Measurements from ENCODE around the gene REV1.
"Not testable (repeated sequence)": the region's sequence is repeated elsewhere in the genome, so short reads cannot be mapped to it uniquely, and the experiment has no call there.

Gene REV1

DNA sequence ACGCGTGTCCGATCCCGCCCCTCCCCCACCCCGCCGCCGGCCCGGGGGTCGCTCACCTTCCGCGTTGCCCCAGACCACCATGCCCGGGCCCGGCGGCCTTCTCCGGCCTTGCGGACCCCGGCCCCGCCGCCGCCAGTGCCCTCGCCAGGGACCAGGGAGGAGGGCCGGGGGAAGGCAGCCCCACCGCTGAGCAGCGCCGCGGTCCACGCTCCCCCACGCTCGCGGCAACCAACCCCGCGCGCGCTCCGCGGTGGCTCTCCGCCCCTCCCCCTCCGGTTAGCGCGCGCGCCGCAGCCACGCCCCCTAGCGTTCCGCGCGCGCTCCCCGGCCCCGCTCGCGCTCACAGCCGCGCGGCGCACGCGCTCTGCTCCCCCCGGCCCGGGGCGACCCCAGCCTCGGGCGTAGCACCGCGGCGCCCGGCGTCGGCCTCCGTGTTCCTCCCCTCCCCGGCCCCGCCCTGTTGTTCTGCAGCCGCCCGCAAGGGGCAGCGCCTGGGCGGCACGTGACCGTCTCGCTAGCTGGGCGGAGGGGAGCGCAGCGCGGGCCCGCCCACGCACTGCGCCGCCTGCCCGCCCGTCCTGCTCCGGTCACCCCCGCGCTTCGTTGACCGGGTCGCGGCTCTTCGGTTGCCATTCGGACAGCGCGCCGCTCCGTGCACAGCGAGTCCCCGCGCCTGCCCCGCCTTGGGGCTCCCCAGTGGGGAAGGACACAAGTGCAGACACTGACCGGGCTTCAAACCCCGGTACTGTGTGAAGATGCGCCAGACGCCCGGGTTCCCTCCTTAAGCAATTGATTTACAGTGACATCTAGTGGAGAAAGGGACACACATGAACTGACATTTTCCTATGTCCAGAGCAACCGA is at the start of gene REV1:
TSS of gene REV1 (minus strand) at position 257 of the 862 bp plus-strand sequence. CDS start 25,042 bp downstream, outside the sequence.
- peak; percentile 87 to 89 for DNase-seq (ENCODE audit: low read depth in 2 of 2)

DNA sequence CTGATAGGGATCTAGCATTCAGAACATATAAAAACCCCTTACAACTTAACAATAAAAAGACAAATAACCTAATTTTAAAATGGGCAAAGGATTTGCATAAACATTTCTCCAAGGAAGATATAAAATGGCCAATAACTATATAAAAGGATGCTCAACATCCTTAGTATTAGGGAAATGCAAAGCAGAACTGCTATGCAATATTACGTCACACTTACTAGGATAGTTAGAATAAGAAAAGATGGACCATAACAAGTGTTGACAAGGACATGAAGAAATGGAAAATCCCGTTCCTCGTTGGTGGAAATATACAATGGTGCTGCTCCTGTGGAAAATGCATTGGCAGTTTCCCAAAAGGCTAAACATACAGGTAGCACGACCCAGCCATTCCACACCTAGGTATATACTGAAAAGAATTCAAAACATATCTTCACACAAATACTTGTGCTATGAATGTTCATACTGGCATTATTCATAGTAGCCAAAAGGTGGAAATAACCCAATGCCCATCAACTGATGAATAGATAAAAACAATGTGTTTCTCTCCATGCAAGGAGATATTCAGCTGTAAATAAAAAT is 48.2 kb upstream of the REV1 start:
- no peak for DNase-seq (ENCODE audit: low read depth in 2 of 2)

DNA sequence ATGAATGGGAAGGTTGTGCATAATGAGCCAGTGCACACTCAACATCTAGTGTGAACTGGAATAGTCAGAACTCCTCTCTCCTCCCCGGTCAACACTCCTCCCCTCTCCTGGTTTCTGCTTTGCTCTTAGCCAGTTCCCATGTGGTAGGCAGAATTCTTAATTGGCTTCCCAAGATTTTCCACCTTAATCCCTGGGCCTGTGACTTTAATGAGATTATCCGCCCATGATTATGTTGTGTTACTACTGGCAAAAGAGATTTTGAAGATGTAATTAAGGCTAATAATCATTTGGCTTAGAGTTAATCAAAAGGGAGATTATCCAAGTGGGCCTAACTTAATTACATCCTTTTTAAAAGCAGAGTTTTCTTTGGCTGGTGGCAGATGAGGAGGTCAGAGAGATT is 34.2 kb upstream of the REV1 start:
- no peak for DNase-seq (ENCODE audit: low read depth in 2 of 2)

DNA sequence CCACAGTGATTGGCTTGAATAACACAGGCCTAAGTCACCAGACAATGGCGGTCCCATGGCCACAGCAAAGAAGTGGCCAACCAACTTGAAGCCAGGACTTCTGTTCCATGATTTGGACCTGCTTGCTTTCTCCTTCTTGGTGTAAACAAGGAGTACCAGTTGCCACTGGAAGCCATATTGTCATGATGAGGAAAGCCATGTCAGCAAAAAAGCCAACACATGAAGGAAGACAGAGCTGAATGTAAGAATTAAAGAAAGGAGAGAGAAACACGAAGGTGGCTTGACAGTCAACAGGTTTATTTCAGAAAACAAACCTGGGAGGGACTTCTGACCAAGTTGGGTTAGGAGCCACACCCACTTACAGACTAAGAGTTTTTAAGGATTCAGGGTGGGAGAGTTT is 32.3 kb upstream of the REV1 start:
- DNase-seq (ENCODE audit: low read depth in 2 of 2), result no peak

DNA sequence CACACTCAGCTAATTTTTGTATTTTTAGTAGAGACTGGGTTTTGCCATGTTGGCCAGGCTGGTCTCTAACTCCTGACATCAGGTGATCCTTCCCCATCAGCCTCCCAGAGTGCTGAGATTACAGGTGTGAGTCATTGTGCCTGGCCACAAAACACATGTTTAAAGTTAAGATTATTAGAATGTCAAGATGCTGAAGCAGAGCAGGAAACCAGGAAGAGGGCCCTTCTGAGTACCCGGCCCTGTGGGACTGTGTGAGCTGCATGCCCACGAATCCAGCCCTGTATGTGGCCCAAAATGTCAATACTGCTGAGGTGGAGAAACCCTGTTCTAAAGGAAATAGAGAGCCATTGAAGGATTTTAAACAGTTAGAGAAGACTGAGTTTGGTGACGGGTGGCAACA is 31.0 kb upstream of the REV1 start:
- DNase-seq (ENCODE audit: low read depth in 2 of 2), result no peak

DNA sequence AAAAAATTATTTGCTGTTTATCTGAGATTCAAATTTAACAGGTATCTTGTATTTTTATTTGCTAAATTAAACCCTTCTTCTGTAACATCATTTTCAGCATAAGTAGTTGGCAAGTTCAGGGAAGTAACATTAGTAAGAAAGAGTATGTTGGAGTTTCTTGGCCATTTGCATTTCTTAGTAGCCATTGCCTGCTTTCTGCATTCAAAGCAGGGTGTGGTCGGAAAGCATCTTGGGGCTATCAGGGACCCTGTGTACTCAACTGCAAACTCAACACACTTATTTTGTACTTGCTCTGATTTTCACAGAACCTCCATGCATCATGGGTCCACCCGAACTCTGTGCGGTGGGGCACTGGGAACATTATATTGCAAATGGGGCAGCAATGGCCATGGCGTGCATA is 30.4 kb upstream of the REV1 start:
- no peak for DNase-seq (ENCODE audit: low read depth in 2 of 2)

DNA sequence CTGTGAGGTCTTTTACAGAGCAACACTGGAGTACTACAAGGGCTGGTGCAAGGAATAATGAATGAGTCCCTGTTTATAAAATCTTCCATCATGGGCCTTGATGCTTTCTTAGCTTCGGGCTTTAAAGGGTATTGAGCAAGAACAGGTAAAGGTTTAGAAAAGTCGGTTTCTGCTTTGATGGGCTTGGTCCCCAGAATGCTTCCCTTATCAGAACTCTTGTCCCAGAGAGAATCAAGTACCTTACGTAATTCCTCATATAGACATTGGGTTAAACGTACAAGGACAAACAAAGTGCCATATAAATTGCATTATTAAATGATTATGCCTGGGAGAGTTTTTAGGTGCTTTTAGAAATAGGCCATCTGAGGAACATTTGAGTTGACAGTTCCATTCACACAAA is 24.5 kb upstream of the REV1 start:
- no peak for DNase-seq (ENCODE audit: low read depth in 2 of 2)

DNA sequence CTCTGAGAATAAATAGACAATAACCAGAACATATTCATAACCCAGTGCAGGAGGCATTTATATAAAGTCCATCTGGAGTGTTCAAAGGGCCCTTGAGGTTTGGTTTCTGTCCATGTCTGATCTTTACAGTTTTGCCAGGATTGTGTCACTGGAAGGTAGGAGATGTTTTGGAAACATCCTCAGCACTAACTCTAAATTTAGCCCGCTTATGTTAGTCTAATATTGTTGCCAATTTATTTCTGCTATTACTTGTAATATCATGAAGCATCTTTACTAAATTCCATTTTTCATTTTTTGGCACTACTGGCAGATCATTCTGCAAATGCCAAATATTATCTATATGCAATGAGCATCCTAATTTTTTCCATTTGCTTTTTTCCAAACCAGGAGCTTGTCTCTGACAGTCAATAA is 22.4 kb upstream of the REV1 start:
- no peak for DNase-seq (ENCODE audit: low read depth in 2 of 2)

DNA sequence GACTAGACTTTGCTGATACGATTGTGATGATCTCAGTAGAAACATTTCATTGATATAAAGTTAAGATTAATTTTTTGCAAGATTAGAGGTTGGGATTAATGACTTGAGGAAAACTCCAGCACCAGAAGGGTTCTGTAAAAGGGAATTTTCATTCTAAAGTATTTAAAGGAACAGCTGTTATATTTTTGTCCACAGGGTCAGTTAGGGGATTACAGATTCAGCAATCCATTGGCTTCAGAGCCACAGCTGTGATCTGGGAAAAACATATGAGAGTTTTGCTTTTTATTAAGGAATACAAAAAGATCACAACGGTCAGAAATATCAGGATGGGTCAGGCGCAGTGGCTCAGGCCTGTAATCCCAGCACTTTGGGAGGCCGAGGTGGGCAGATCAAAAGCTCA is 19.6 kb upstream of the REV1 start:
- DNase-seq (ENCODE audit: low read depth in 2 of 2), result no peak

DNA sequence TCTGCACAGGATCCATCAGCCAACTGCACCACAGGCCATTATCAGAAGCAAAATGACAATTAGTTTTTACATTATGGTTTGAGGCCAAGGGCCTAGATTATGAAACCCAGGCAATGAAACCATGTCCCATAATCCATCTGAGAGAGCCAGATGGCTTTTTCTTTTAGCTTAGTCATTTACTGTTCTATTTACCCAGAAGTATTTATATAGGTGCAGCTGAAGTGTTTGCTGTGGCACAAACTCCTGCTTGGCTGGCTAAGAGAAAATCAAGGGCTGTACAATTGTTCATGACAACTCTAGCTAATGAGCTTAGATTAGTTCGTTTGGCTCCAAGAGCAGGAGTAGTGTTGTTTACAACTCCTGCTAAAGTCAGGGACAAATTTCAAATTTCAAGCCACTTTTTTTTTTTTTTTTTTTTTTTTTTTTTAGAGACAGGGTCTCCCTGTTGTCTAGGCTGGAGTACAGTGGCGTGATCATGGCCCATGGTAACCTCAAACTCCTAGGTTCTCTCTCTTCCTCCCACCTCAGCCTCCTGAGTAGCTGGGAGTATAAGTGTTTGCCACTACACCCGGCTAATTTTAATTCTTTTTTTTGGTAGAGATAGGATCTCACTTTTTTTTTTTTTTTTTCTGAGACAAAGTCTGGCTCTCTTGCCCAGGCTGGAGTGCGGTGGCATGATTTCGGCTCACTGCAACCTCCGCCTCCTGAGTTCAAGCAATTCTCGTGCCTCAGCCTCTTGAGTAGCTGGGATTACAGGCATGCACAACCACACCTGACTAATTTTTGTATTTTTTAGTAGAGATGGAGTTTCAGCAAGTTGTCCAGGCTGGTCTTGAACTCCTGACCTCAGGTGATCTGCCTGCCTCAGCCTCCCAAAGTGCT is 18.4 kb upstream of the REV1 start:
- no peak for DNase-seq (ENCODE audit: low read depth in 2 of 2)

DNA sequence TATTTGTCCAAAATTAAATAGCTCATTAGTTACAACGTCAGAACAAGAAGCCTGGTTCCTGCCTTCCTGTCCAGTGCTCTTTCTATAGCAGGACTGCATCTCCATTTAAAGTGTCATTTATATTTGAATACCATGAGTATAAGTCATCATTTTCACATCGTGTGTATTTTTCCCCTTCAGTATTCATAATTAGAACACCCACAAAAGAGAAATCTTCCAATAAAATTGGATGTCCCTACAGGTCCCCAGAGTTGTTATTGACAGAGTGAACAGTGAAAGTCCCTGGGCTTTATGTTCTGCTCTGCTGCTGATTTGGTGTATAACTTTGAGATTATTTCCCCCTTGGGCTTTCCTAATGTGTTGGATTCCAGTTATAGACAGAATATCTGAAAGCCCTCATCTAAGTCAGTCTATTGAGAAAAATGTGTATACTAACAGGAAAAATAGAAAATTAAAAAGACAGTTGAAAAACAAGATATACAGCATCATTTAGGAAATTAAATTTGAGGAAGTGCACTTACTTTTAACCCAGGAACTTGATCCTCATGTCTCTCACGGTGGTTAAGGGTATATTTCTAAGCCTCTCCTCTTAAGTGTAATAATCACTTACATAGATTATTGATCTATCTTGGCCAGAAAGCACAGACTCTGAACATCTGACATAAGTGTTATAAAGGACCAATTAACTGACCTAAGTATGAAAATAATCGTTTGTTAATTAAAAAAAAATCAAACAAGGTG is 15.2 kb upstream of the REV1 start:
- DNase-seq (ENCODE audit: low read depth in 2 of 2), result no peak

DNA sequence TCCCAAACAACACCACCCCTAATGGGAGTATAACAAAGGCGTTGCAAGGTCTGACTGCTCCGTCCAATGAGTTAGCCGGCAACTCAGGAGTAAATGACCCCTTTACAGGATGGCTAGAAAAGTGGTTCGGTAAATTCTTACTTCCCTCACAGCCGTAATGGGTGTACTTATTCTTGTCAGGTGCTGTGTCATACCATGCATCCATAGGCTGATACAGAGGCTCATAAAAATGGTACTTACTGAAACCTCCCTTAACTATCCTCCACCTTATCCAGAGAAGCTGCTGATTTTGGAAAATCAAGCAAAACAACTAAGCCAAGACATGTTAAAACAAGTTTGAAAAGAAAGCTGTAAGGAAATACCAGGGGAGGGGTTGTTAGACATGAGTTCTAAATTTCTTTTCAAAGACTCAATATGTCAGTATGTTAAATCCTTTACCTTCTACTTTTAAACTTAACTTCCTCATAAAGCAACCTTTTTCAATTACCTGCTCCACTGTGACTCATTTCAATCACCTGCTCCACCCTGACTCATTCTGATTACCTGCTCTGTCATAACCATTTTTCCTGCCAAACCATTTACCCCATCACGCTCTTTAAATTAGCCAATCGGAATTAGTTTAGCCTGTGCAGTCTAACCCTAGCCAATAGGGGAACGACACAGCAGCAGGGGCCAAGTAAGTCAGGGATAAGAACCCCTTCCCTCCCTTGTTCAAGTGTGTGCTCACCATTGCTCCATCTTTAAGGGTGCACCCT is 14.0 kb upstream of the REV1 start:
- not testable (repeated sequence) for DNase-seq (ENCODE audit: low read depth in 2 of 2)

DNA sequence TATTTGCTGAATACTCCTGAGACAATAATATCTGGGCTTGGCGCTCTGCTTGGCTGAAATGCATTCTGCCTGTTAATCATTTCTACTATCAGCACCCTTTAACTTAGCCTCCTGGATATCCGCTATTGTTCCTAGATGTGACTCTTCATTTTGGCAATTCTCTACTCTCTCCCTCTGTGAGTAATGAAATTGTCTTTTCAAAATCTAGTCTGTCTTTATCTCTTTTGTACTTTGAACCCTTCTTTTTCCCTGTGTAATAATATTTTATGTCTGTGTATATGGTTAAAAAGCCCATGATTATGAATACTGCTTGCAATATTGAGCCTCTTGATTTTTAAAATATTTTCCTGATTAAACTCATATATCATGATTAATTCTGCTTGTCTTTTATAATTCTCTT is 6.2 kb upstream of the REV1 start:
- DNase-seq (ENCODE audit: low read depth in 2 of 2), result no peak

DNA sequence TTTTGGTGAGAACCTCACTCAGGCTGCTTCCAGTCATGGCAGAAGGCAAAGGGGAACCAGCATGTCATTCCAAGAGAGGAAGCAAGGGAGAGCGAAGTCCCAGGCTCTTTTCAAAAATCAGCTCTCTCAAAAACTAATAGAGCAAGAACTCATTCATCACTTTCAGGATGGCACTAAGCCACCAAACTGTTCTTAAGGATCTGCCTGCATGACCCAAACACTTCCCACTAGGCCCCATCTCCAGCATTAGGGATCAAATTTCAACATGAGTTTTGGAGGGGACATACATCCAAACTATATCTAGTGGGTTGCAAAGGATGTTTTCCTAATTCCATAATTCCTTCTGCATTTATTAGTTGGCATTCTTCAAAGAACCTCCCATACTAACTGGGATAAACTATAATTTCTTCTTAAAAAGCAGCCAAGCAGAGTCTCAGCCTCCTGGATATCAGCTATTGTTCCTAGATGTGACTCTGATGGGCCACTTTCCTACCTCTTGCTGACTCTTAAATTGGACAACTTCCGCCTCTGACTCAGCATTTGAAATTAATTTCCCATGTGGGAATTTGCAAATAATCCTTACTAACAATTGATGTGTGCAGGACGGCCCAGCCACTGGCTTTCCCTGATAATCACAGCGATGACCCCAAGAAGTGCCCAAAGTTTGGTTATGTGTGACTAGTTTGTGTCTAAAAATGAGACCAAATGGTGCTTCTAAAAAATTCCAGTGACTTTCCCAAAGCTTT is 5.5 kb upstream of the REV1 start:
- no peak for DNase-seq (ENCODE audit: low read depth in 2 of 2)

DNA sequence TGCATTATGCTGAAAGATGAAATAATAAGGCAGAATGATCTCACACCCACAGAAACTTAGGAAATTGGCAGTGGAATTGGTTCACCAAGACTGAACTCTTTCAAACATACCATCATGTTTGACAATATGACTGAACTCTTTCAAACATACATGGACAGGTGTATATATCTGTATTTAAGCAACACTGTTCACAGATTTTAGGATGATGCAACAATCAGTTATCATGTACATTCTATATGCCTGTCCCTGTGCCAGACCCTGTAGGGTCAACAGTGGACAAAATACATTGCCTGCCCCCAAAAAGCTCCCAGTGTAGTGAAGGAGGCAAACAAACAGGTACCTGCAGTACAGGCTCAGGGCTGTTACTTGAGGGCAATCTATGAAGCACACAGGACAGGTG is 2.9 kb upstream of the REV1 start:
- no peak for DNase-seq (ENCODE audit: low read depth in 2 of 2)

DNA sequence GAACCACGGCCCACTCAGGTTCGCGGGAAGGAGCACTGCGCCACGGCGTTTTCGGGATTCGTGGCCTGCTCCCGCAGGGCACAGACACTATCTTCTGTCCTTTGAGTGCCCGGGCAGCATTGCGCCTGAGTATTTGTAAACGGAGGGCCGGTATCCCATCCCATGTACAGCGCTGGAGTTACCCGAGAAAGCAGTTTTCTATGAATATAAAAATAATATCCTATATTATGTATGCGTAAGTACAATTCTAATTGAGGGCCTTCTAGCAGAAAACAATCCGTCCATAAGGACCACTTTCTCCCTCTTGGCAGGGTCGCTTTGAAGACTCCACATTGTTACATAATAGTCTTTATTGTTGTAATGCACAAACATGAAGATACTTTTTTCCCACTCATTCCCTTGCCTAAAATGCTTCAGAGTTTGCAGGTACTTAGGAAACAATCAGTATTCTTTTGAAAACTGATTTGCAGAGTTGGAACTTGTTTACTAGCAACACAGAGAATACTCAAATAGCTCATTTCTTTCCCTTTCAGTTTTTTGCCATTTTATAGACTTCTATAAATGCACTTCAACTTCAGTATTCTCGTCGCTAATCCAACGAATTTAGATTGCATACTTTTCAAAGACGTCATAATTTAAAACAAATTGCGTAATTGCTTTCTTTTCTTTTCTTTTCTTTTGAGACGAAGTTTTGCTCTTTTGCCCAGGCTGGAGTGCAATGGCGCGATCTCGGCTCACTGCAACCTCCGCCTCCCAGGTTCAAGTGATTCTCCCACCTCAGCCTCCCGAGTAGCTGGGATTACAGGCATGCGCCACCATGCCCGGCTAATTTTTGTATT is 1.0 kb upstream of the REV1 start:
- DNase-seq (ENCODE audit: low read depth in 2 of 2), result no peak

DNA sequence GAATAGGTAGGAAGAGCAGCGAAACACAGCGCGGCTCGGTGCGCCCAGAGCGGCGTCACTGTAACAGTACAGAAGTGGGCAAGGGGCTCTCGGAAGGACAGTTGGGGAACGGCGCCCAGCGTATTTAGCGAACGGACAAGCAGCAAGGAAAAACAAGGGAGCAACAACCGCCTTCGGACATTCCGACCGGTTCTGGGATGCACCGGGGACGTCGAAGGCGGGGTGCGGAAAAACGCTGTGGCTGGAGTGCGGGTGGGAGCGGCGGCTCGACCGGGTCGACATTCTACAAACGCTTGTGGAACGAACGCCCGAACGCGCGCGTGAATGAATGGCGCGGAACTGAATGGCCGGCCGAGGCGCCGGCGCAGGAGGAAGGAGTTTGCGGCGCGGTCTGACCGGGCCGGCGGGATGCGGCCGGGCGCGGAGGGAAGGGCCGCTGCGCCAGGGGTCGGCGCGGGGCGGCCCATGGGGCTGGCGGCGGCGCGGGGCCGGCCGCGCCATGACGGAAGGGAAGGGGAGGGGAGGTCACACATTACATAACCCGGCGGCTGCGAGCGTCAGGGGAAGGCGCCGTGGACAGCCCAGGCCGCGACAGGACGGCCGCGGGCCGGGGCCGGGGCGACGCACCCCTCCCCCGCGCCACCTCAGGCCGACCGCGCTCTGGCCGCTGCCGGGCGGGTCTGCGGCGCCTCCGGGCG is 605 bp downstream of the REV1 start:
- DNase-seq (ENCODE audit: low read depth in 2 of 2), result no peak

DNA sequence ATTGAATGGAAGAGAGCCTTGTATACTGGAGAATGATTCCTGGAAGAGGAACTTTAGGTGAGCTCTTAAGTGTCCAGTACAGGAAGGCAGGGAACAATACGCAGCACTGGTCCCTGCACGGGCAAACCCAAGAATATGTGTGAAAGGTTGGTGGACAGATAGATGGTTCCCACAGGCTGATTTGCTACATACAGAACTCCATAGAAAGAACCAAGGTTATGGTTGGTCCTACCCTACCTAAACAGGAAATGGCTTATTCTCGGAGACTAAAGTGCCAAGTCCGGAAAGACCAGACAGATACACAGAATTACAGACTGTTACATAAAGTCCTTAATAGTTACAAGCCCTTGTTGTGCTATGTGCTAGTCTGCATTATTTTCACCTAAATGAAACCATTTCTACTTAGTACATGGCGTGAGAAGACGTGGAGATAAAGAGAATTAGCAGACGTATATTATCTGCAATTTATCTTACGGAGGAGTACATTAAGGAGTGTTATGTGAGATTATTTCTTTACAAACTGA is 1.2 kb downstream of the REV1 start:
- no peak for DNase-seq (ENCODE audit: low read depth in 2 of 2)

DNA sequence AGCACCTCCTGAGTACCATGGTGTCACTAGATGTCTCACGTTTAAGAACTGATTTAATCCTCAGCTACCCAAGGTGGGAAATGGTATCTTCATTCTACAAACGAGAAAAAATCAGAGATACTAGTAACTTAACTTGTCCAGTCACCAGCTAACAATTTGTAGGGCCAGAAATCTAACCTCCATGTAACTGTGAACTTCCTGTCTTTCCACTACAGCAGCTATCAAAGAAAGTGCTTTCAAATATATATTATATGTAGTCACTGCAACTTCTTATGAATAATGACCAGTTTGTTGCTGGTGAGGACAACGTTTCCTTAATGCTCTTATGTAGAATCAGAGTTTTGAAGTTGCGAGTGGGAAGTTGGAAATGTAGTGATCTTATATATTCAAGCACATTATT is 1.9 kb downstream of the REV1 start:
- no peak for DNase-seq (ENCODE audit: low read depth in 2 of 2)

Measured in fibroblast of skin of left quadriceps (primary cell).